Transverse colon (tissue), 3 donors: ENCODE data around the gene SHB.

Experiments used
- CTCF ChIP-seq, 5 experiments: fragments of 200-600 bp in 3 of 5; fragments of 450-650 bp in 2 of 5; sonication (generic) in 3 of 5; IDR thresholded peaks; 1 replicate in 2 of 5; 2 replicates in 3 of 5; pipeline ENCODE4 v1.5.1; 2016 to 2017; ENCODE audit warnings: antibody characterized with exemption in 5 of 5, inconsistent platforms in 3 of 5, mild to moderate bottlenecking in 2 of 5, moderate library complexity in 1 of 5
- EP300 ChIP-seq: sonication (generic); formaldehyde crosslinking; IDR thresholded peaks from one replicate; pipeline ENCODE4 v1.6.1; 2017; ENCODE audit warnings: antibody characterized with exemption, low read depth
- POLR2A ChIP-seq: fragments of 450-650 bp; IDR thresholded peaks from one replicate; pipeline ENCODE4 v1.6.1; 2016; ENCODE audit warnings: antibody characterized with exemption, mild to moderate bottlenecking, moderate library complexity

DNA sequence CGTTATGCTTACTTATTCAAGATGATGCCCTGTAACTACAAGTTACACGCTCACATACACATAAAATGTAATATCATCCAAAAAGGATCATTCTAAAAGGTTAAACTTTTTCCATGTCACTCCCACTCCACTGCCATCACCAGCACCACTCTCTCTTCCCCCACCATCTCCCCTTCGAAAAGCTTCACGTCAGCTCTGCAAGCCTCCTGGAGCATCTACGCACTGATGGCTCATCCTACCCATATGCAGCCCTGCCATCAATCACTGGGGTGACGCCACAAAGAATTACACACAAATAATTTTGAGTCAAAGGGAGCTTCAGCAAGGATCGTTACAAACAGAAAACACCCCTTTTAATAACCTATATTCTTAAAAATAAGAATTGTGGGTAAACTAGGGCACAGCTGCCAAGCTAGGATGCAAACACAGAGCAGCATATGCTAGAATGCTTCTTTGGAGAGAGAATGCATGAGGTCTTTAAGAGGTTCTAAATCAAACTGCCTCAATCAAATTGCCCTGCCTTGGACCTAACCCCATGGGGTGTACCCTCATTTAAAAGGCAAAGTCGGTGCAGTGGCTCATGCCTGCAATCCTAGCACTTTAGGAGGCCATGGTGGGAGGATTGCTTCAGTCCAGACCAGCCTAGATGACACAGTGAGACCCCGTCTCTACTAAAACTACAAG is 56.1 kb downstream of the SHB start:
- TF ChIP-seq CTCF (IDR thresholded peaks at IDR 0.05) (no peak), EP300 (no peak), POLR2A (no peak)
